Nucleus accumbens (tissue), 56 donors: ENCODE data around the gene SH3BGRL.

Source experiments
- DNase-seq, 56 donors: peaks; one replicate each; lab custom pipeline; 2025; lab: John Stamatoyannopoulos, UW

Gene SH3BGRL

DNA sequence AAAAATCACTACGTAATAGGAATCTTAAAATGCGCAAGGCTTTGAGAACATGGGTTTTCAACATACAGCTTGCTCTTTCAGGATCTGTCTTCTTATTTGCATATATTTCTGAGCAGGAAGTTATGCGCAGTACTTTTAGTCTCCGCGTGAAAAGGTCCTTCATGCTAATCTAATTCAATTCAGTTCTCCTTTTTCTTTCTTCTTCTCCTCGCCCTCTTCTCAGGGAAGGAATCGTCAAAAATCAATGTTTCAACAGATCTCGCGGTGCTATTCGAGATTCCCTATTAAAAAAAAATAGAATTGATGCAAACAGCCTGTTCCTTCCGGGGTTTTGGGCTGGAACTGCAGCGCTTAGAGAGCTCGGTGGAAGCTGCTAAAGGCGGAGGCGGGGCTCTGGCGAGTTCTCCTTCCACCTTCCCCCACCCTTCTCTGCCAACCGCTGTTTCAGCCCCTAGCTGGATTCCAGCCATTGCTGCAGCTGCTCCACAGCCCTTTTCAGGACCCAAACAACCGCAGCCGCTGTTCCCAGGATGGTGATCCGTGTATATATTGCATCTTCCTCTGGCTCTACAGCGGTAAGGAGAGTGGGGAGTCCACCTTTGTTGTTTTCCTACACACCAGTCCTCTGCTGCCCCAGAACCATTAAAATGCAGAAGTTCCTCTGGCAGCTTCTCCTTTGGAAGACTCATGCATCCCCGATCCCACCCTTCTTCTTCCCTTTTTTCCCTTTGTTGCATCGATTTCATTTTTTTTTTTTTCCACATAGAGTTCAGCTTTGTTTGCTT is at the start of gene SH3BGRL, which contains the start of gene HMGN5:
TSS of gene SH3BGRL (plus strand) at position 432 of the 785 bp plus-strand sequence. CDS start at position 531, 99 bp downstream.
TSS of gene HMGN5 (minus strand) at position 243 of the 785 bp plus-strand sequence. CDS start 80,364 bp downstream, outside the sequence.
- DNase-seq = peak in 55 of 56 donors; percentile 5 to 80 (median 48)

DNA sequence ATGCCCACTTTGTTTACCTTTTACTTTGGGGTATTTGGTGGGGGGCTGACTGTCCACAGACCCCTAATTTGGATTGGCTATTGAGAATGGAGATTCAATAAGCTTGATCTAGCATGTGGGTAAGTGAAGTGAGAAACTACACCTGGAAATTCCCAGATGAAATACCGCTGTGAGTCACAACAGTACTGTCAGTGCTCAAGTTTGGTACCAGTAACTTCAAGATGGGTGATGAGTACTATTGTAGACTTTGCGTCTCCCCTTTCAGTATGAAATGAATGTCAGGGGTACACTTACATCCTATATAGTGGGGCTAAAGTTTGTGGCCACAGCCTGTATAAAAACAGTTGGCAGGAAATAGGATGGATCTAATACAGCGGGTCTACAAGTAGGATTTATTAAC is 33.5 kb upstream of the SH3BGRL start:
- DNase-seq = no peak

DNA sequence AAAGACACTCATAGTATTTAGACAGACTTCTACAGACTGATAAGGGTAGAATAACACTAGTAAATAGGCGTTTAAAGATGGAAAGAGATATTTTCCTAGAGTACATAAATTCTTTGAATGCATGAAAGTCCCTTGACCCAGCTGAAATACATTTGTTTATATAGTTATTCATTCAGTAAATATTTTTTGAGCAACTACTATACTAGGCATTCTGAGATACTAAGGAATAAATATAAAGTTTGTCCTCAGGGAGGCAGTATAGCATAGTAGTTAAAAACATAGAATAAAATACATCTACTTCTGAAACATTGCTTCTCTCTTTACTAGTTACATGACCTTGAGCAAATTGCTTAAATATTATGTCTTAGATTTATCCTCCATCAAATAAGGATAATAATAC is 27.6 kb upstream of the SH3BGRL start:
- DNase-seq = no peak

DNA sequence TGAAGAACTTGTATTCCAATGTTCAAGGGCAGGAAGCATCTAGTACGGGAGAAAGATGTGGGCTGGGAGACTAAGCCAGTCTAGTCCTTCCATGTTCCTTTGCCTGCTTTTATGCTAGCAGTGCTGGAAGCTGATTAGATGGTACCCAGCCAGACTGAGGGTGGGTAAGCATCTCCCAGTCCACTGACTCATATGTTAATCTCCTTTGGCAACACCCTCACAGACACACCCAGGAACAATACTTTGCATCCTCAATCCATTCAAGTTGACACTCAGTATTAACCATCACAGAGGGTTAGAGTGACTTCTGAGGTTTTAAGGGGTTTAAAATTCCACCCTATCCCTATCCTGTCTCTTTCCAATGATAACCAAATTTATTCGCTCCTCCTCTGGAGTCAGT is 6.6 kb upstream of the SH3BGRL start:
- DNase-seq = no peak

DNA sequence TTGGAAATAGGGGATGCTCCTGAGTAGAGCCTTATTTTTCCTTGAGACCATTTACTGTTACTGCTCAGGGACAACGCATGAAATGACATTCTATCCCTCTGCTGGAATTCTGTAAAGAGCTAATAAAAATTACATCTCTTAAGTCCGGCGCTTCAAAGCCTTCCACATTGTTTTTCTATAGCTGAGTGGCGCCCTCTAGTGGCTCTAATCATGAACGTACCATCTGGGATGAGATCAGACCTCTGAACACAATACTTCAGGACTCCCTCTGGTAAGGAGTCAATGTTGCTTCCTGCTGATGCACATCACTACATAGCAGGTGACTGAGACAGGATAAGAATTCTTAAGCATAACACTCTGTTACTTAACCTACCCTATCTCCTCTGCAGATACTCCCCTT is 6.2 kb upstream of the SH3BGRL start:
- peak in 29 of 56 donors; percentile 0 to 47 (median 4) for DNase-seq

DNA sequence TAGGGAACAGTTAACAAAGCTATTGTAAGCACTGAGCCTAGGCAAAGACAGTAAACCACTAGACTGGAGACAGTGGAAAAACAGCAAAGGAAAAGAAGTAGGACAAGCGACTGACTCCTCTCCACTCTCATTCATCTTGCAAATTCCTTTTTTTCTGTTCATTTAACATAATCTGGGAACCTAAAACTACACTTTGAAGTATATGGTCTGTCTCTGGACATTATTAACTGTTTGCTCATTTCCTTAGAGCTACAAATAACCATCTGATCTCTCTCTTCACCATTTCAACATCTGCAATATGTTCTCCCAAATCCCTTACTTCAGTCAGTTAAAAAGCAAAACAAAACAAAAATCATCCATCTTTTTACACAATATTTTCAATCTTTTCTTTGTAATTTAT is 831 bp upstream of the SH3BGRL start:
- no peak for DNase-seq

DNA sequence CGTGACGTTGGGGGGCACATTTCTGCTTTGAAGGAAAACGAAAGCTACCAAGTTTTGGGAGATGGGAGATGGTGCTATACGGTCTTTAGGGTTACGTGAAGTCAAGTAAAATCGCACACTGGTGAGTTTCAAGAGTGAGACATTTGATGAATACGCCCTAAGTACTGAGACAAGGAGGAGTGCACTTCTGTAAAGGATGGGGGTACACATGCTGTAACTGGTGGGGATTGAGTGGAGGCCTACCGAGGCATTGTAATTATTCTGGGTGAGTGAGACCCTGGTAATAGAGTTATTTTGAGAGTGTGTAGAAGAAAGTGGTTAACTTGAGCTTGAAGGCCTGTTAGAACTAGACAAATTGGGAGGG is 536 bp downstream of the SH3BGRL start:
- peak in 6 of 56 donors; percentile 0 to 43 (median 32) for DNase-seq

DNA sequence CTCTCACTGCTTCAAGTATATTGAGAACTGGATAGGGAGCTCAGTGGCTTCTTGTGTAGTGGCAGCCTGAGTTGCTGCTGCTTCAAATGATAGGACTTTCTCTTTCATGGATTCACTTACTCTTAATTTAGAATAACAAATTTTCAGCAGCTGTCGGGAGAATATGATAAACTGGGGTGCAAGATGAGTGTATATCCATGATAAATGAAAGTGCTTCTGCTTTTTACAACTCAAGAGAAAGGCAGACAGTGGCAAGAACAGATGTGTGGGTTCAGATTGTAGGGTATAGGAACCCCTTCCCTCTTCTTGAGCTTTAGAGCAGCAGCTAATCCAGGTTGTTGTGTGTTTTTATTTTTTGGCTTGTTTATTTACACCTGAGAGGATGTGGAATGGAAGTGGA is 1.0 kb downstream of the SH3BGRL start:
- peak in 1 of 56 donors; percentile 0 for DNase-seq

DNA sequence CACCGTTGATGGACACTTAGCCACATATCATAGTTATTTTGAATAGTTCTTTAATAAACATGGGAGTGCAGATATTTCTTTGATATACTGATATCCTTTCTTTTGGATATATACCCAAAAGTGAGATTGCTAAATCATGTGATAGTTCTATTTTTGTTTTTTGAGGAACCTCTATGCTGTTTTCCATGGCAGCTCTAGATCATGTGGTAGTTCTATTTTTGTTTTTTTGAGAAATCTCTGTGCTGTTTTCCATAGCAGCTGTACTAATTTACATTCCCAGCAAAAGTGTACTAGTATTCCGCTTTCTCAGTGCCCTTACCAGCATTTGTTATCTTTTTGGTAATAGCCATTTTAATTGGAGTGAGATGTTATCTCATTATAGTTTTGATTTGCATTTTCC is 3.6 kb downstream of the SH3BGRL start:
- DNase-seq = no peak

DNA sequence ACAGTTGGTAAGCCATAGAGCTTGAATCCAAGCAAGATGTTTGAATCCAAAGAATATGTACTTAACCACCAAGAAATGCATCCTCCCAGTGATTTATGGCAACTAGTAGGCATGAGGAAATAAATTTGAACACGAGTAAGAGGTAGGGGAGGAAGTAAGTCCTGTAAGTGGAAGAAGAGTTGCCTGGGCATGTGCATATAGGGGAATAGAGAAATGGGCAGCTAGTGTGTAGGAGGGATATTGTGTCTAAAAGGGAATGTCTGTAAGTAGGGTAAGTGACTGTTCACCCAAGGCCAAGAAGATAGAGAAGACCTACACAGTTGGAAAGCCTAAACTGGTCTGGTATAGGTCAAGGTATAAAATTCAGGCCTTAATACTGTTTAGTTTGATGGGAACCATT is 4.6 kb downstream of the SH3BGRL start:
- DNase-seq = no peak

DNA sequence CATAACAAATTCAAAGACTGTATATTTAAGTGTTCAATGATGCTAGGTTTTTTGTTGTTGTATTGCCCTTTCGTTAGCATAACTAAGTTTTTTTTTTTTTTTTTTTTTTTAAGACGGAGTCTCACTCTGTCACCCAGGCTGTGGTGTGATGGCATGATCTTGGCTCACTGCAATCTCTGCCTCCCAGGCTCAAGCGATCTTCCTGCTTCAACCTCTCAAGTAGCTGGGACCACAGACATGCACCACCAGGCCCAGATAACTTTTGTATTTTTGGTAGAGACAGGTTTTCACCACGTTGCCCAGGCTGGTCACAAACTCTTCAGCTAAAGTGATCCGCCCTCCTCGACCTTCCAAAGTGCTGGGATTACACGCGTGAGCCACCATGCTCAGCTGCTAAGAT is 7.0 kb downstream of the SH3BGRL start:
- DNase-seq = no peak

DNA sequence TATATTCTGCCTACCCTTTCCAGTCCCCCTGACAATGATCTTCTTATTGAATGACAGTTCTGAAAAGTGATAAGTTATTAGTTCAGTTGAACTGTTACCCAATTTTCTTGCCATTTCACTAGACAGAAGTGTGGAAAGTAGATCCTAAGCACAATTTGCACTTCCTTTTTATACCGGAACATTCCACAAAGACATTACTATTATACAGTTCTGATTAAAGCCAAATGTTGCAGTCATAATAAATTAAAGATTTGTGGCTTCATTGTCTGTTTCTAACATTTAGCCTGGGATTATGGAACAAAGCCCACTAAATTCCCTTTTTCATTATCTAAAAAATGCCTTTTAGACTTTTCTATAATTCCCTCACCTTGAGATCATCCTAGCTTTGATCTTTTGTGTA is 13.8 kb downstream of the SH3BGRL start:
- DNase-seq = no peak

DNA sequence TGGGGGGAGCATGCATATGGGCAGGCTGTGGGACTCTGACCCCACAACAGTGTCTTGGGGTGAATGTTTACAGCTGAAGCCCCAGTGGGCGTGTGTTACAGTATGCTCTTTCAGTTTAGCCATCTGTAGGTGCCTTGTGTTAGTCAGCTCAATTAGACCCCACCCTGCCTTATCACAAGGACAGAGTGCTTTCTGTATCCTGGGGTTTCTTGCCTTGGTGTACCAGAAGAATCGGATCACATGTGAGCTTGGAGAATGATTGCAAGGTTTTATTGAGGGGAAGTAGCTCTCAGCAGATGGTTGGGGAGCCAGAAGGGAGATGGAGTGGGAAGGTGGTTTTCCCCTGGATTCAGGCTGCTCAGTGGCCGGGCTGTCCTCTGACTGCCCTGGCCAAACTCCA is 27.3 kb downstream of the SH3BGRL start:
- DNase-seq = no peak

DNA sequence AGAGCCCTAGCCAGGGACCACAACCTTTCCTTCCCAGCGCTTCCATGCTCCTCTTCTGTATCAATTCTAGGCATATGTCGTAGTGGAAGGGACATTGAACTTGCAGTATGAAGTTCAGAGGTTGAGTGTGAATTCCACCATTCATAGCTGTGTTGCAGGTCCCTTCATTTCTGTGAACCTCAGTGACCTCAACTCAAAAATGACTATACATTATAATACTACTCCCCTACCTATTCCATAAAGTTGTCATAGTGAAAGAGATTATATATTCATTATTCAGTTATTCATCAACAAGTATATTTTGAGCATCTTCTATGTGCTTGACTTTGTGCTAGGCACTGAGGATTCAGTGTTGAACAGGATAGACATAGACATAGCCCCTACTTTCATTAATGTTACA is 28.0 kb downstream of the SH3BGRL start:
- DNase-seq = no peak

DNA sequence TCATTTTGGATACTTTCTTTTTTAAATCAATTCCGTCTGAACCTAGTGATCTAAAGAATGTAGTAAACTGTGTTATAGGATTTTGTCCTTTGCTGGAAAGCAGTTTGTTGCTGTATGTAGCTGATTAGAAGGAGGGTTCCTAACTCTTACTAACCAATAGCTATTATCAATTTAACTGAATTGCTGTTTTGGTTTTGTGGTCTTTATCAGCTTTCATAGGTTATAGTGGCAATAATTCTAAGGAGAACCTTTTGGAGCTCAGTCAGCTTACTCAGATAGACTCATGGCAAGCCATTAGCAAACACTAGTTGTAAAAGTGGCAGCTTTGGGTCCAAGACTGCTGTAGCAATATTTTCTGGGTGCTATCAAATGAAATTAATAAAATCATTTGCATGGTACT is 29.6 kb downstream of the SH3BGRL start:
- no peak for DNase-seq

DNA sequence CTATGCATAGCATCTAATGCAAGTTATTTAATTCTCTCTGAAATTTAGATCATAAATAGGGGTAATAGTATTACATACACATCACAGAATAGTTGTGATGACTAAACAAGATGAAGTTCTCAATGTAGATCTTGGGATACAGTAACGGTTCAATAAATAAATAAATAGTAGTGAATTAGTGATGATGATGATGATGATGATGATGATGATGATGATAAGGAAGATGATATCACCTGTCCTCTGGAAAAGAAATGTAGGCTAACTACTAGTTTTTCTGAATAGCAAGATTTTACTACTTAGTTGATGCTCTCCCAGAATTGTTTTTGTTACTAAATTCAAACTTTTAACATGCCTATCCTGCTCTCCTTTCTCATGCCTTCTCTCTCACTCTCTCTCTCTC is 30.3 kb downstream of the SH3BGRL start:
- DNase-seq = no peak

DNA sequence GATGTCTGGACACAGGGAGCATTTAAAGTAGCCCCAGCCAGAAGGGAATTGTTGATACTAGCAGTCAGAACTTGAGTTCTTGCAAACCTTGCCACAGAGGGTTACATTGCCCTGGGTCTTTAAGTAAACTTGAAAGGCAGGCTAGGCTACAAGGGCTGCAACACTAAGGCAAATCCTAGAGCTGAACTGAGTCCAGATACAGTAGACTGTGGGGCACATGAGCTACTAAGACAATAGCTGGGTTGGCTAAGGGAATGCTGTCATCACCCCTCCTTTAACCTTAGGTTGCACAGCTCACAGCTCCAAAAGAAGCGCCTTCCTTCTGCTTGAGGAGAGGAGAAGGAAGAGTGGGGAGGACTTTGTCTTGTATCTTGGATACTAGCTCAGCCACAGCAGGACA is 35.6 kb downstream of the SH3BGRL start:
- no peak for DNase-seq

DNA sequence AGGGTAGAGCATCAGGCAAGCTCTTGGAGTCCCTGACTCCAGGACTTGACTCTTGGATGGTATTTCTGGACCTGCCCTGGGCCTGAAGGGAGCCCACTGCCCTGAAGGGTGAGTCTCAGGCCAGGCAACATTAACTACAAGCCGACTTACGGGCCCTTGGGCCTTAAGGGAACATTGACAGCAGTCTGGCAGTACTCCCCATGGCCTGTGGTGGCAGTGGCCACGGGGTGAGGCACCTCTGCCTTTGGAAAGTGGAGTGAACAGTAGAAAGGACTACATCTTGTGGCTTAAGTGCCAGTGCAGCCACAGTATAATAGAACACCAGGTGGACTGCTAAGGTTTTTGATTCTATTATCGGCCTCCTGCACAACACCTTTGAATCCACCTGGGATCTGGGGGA is 36.3 kb downstream of the SH3BGRL start:
- no peak for DNase-seq

DNA sequence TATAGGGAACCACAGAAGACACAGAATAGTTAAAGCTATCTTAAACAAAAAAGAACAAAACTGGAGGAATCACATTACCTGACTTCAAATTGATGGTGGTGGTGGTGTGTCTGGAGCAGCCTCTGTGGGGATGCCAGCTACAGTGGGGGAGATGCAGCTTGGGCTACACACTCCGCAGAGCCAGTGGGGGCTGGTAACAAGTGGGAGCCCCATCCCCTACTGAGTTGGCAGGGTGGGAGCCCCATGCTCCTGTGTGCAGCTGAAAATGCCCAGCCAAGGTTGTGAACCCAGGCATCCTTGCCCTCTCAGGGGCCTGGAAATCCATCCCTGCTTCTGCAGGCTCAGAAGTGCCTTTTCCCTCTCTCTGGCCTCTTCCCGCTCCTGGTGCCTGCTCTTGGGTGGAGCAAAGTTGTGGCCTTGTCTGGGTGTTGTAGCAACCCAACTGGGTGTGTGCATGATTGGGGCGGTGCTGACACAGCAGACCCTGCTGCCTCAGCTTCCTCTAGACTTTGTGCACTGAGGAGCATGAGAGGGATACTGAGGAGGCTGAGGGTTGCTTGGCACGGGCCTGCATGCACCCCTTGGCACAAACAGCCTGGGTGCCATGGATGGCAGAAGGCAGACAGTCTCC is 38.9 kb downstream of the SH3BGRL start:
- DNase-seq = no peak

DNA sequence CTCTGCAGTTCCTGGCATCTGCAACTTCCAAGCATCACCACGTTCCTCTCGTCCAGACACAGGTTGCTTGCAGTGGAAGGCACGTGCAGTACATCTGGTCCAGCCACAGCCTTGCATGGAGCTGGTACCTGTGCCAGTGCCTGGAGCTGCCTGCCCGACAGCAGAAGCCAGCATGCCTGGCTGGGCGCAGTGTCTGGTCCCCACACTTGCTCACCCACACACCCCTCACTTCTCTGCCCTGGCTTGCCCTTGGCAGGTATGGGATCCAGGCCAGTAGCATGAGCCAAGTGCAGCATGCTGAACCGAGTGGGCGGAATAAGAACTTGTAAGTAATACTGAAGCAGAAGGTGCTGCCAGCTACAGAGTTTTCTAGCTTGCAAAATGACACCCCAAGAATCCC is 39.9 kb downstream of the SH3BGRL start:
- no peak for DNase-seq

DNA sequence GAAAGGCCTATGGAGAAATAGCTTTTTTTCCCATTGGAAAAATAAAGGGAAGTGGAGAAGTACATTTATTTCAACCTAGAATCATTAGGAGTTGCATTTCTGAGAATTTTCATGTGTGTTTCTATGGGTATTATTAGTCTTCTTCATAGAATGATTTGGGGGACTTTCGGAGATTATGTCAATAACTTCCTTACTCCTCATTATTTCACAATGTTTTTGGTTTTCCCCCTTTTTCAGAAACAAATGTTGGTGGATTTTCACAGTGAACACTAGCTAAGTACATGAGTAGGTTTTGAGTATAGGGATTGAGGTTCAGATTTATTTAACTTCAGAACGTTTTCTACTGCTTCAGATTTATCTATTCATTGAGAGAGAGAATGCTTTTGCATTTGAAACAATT is 54.0 kb downstream of the SH3BGRL start:
- DNase-seq = no peak

DNA sequence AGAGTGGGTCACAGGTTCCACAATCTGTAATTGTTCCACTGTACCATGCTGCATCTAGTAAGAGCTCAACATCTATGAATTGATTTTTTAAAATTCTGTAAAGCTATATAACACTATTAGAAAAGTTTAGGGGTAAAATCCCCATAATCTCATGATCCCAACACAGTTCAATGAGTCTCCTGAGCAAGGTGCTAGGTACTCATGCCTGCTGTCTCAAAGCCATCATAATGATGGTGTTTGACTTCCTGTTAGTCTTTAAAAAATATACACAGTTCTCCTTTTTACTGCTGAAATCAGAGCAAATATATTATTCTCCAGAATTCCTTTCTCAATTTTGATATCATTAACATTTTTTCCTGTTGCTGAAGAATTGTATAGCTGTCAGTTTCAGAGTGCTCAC is 55.9 kb downstream of the SH3BGRL start:
- DNase-seq = no peak
